GM21723 (cell line): ENCODE results near the gene TUSC7.

ENCODE experiments used
- ATAC-seq: cut with Tn5 transposase; IDR thresholded peaks from one replicate; pipeline ENCODE4 v1.9.1; 2021; ENCODE audit warnings: mild to moderate bottlenecking, moderate library complexity; ENCODE audit not compliant: unreplicated experiment

The TUSC7 gene

GRCh38 chr3:116709479-116709878 is at the start of gene TUSC7:
Gene TUSC7 (plus strand): TSS chr3:116709779.
- no peak for ATAC-seq

GRCh38 chr3:116661196-116661595 is 48.4 kb upstream of the TUSC7 start:
- ATAC-seq, result no peak

- ATAC-seq, result no peak
These were observed 46.1 kb upstream of the TUSC7 start for GRCh38 chr3:116663161-116664110.

GRCh38 chr3:116667324-116667723 is 42.3 kb upstream of the TUSC7 start:
- no peak for ATAC-seq

GRCh38 chr3:116667791-116668190 is 41.8 kb upstream of the TUSC7 start:
- no peak for ATAC-seq

- no peak for ATAC-seq
These were observed 40.0 kb upstream of the TUSC7 start for GRCh38 chr3:116669576-116669975.

GRCh38 chr3:116671151-116671550 is 38.4 kb upstream of the TUSC7 start:
- ATAC-seq, result no peak

GRCh38 chr3:116678853-116679252 is 30.7 kb upstream of the TUSC7 start:
- ATAC-seq, result no peak

- no peak for ATAC-seq
These were observed 18.5 kb upstream of the TUSC7 start for GRCh38 chr3:116691041-116691440.

- no peak for ATAC-seq
These were observed 8.5 kb upstream of the TUSC7 start for GRCh38 chr3:116701070-116701469.

GRCh38 chr3:116702334-116702733 is 7.2 kb upstream of the TUSC7 start:
- ATAC-seq, result no peak

- no peak for ATAC-seq
These were observed 2.0 kb upstream of the TUSC7 start for GRCh38 chr3:116707531-116707930.

GRCh38 chr3:116716490-116716889 is 6.9 kb downstream of the TUSC7 start:
- no peak for ATAC-seq

GRCh38 chr3:116717566-116717965 is 8.0 kb downstream of the TUSC7 start:
- ATAC-seq, result no peak

- no peak for ATAC-seq
These were observed 18.9 kb downstream of the TUSC7 start for GRCh38 chr3:116728454-116728853.

GRCh38 chr3:116734243-116734642 is 24.7 kb downstream of the TUSC7 start:
- no peak for ATAC-seq

GRCh38 chr3:116739678-116740077 is 30.1 kb downstream of the TUSC7 start:
- ATAC-seq, result no peak

GRCh38 chr3:116740293-116740692 is 30.7 kb downstream of the TUSC7 start:
- ATAC-seq, result no peak

- ATAC-seq, result no peak
These were observed 31.9 kb downstream of the TUSC7 start for GRCh38 chr3:116741467-116741866.

GRCh38 chr3:116743062-116743461 is 33.5 kb downstream of the TUSC7 start:
- no peak for ATAC-seq

GRCh38 chr3:116749388-116749787 is 39.8 kb downstream of the TUSC7 start:
- ATAC-seq, result no peak

GRCh38 chr3:116757315-116757714 is 47.7 kb downstream of the TUSC7 start:
- ATAC-seq, result no peak

- ATAC-seq, result no peak
These were observed 49.7 kb downstream of the TUSC7 start for GRCh38 chr3:116759316-116759715.
